Endothelial cell of umbilical vein (primary cell): ENCODE measurements around the gene KNCN. TPM values are rescaled to one million over a fixed set of nuclear protein-coding genes. Genes with fewer than 3 reads are reported as not detected.

Experiments
- BruUV-seq: library from RNA; stranded (reverse); fragments of 400-500 nt; replicated peaks from 2 replicates; lab custom pipeline; 2021; lab: Mats Ljungman, UMichigan
- CTCF ChIA-PET: fragments of 300-600, 350-600 bp; sonication (Branson Sonifier 250); formaldehyde crosslinking; loops from one replicate; lab custom pipeline; 2021; ENCODE audit warnings: antibody characterized with exemption, inconsistent platforms; lab: Charles Lee
- POLR2A ChIA-PET: fragments of 300-600, 350-600 bp; sonication (Branson Sonifier 250); formaldehyde crosslinking; loops from one replicate; lab custom pipeline; 2021; ENCODE audit warnings: antibody characterized with exemption, inconsistent platforms; lab: Charles Lee
- DNase-seq: peaks from one replicate; pipeline ENCODE4 v3.0.0-alpha.2; 2011; ENCODE audit warnings: low read depth, low spot score
- FAIRE-seq: peaks from 2 replicates; lab custom pipeline; 2011; peaks lifted over from hg19 to GRCh38; lab: Jason Lieb, UNC
- H2AFZ ChIP-seq: 2 replicates; pipeline ENCODE4 v1.6.0; 2012; ENCODE audit warnings: low read depth, low read length, control low read depth, inconsistent platforms
- H3K27ac ChIP-seq: 2 replicates; pipeline ENCODE4 v1.5.1; 2011; ENCODE audit warnings: low read depth, mild to moderate bottlenecking, control low read depth, low read length, moderate library complexity; ENCODE audit not compliant: insufficient read depth
- H3K27me3 ChIP-seq, 2 experiments: 2 replicates each; pipeline versions ENCODE4 v1.6.0 to v1.6.1; 2011; ENCODE audit warnings: low read length in 2 of 2, mixed read lengths in 1 of 2; ENCODE audit not compliant: control insufficient read depth in 2 of 2, insufficient read depth in 2 of 2
- H3K36me3 ChIP-seq, 2 experiments: 2 replicates in 1 of 2; 3 replicates in 1 of 2; pipeline ENCODE4 v1.5.1; 2011; ENCODE audit warnings: low read length in 2 of 2, mild to moderate bottlenecking in 1 of 2, moderate library complexity in 1 of 2; ENCODE audit not compliant: control insufficient read depth in 2 of 2, insufficient read depth in 2 of 2; ENCODE audit errors: extremely low read depth in 1 of 2
- H3K4me1 ChIP-seq: 3 replicates; pipeline ENCODE4 v1.5.1; 2011; ENCODE audit warnings: mild to moderate bottlenecking, low read length; ENCODE audit not compliant: control insufficient read depth, insufficient read depth; ENCODE audit errors: extremely low read depth
- H3K4me2 ChIP-seq: 2 replicates; pipeline ENCODE4 v1.6.1; 2011; ENCODE audit warnings: low read length, control low read depth, mixed read lengths; ENCODE audit not compliant: insufficient read depth
- H3K4me3 ChIP-seq, 3 experiments: fragments of 200-600 bp in 1 of 3; sonication (generic), shearing (Covaris generic) in 1 of 3; replicated peaks in 1 of 3; 2 replicates each; pipeline ENCODE4 v1.5.1; 2011 to 2016; ENCODE audit warnings: control low read depth in 3 of 3, low read length in 3 of 3, mild to moderate bottlenecking in 2 of 3, inconsistent platforms in 1 of 3, low read depth in 1 of 3, moderate library complexity in 1 of 3; ENCODE audit not compliant: insufficient read depth in 1 of 3
- H3K79me2 ChIP-seq: 2 replicates; pipeline ENCODE4 v1.6.0; 2012; ENCODE audit warnings: low read length, inconsistent platforms; ENCODE audit not compliant: control insufficient read depth, insufficient read depth
- H3K9ac ChIP-seq: replicated peaks from 2 replicates; pipeline ENCODE3; 2011; ENCODE audit warnings: low read length, control low read depth; ENCODE audit not compliant: insufficient read depth; ENCODE audit errors: extremely low read depth
- H3K9me1 ChIP-seq: replicated peaks from 3 replicates; pipeline ENCODE4 v1.6.0; 2011; ENCODE audit warnings: mild to moderate bottlenecking, low read length; ENCODE audit not compliant: control insufficient read depth, insufficient read depth; ENCODE audit errors: extremely low read depth
- H3K9me3 ChIP-seq: replicated peaks from 2 replicates; pipeline ENCODE4 v1.5.1; 2012; ENCODE audit warnings: low read length, inconsistent platforms; ENCODE audit not compliant: control insufficient read depth, insufficient read depth
- H4K20me1 ChIP-seq: replicated peaks from 2 replicates; pipeline ENCODE3; 2011; ENCODE audit warnings: mild to moderate bottlenecking, low read length; ENCODE audit not compliant: control insufficient read depth, insufficient read depth; ENCODE audit errors: extremely low read depth
- EZH2 ChIP-seq: IDR thresholded peaks from 2 replicates; pipeline ENCODE4 v1.6.1; 2012; ENCODE audit warnings: borderline replicate concordance, low read depth, mild to moderate bottlenecking, moderate library complexity, low read length, inconsistent platforms; ENCODE audit not compliant: severe bottlenecking
- FOS ChIP-seq: IDR thresholded peaks from 2 replicates; pipeline ENCODE4 v1.6.1; 2011; ENCODE audit warnings: mild to moderate bottlenecking, low read length, moderate library complexity, borderline replicate concordance; ENCODE audit not compliant: insufficient read depth
- GATA2 ChIP-seq: IDR thresholded peaks from 2 replicates; pipeline ENCODE4 v1.7.0; 2011; ENCODE audit warnings: low read depth, mild to moderate bottlenecking, moderate library complexity, mixed read lengths, low read length; ENCODE audit not compliant: insufficient read length, insufficient read depth
- JUN ChIP-seq: IDR thresholded peaks from 2 replicates; pipeline ENCODE4 v1.6.1; 2011; ENCODE audit warnings: borderline replicate concordance, low read depth; ENCODE audit not compliant: insufficient read length, insufficient read depth
- MYC ChIP-seq: IDR thresholded peaks from one replicate; pipeline ENCODE4 v1.6.1; 2011; ENCODE audit warnings: mild to moderate bottlenecking, low read depth, low read length
- POLR2A ChIP-seq: IDR thresholded peaks from 2 replicates; pipeline ENCODE4 v1.6.1; 2012; ENCODE audit warnings: low read depth, mild to moderate bottlenecking, control low read depth, low read length
- POLR2AphosphoS5 ChIP-seq: IDR thresholded peaks from 2 replicates; pipeline ENCODE4 v1.6.1; 2012; ENCODE audit warnings: low read depth, mild to moderate bottlenecking, control low read depth, low read length, moderate library complexity; ENCODE audit not compliant: insufficient read depth
- dilution Hi-C: fragments of 300-500 bp; cut with MboI; formaldehyde crosslinking; loops from one replicate; pipeline ENCODE4 v1.15.0; 2019; ENCODE audit warnings: low sequenced_read_pairs; ENCODE audit not compliant: extremely low pct_ligation_motif_present
- intact Hi-C: fragments of 100-400 bp; cut with micrococcal nuclease; formaldehyde crosslinking; loops from one replicate; pipeline ENCODE4 v1.10.0; 2022
- polyA plus RNA-seq, 4 experiments: library from polyadenylated mRNA; depleted of rRNA in 3 of 4; stranded (reverse) in 3 of 4; unstranded in 1 of 4; fragments of >200 nt; gene quantifications; 2 replicates each; pipeline versions ENCODE4 v1.2.1 to v1.2.3, GENCODE V29; 2011 to 2012; ENCODE audit warnings: missing spikeins in 1 of 4
- total RNA-seq: library from RNA; stranded (reverse); gene quantifications from 2 replicates; pipeline ENCODE4 v1.2.3, GENCODE V29; 2021
- TF ChIP-seq, protein P1 (sequence below): IDR thresholded peaks from 2 replicates; pipeline ENCODE4 v1.6.1; 2011; ENCODE audit not compliant: insufficient read depth, insufficient read length
- TF ChIP-seq, protein P2 (sequence below), 2 donors: IDR thresholded peaks; 1 replicate in 1 of 2; 2 replicates in 1 of 2; pipeline ENCODE4 v1.5.1; 2011; ENCODE audit warnings: low read length in 2 of 2, mild to moderate bottlenecking in 2 of 2, moderate library complexity in 2 of 2, control low read depth in 1 of 2, inconsistent platforms in 1 of 2, low read depth in 1 of 2; ENCODE audit not compliant: insufficient read depth in 1 of 2; ENCODE audit errors: extremely low read depth in 1 of 2

The KNCN gene
- total and polyA plus RNA-seq, 2 donors (not counting 3 experiments of a cell fraction or from before 2014, with no cell fraction given): not detected

- Histone ChIP-seq H3K4me1 (no peaks in the 10 kb centered on the region), H3K9me3 (no peaks in the 10 kb centered on the region), H3K36me3 (peaks cover 5 to 13% of the 10 kb centered on the region in 2 experiments), H3K4me3 (no peak overlapping the region), H3K9me1 (no peaks in the 10 kb centered on the region), H4K20me1 (no peaks in the 10 kb centered on the region), H3K9ac (no peak overlapping the region), H2AFZ (no peak overlapping the region), H3K27ac (no peak overlapping the region), H3K79me2 (no peaks in the 10 kb centered on the region), H3K27me3 (no peaks in the 10 kb centered on the region), H3K4me2 (no peak overlapping the region)
- no peak for DNase-seq
- ChIA-PET POLR2A (no interaction called here), CTCF (no interaction called here)
- no peak for FAIRE-seq
- dilution Hi-C loops: no loop called here
- TF ChIP-seq, protein P1, sequence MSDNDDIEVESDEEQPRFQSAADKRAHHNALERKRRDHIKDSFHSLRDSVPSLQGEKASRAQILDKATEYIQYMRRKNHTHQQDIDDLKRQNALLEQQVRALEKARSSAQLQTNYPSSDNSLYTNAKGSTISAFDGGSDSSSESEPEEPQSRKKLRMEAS: no peak
- TF ChIP-seq POLR2A: no peak
- TF ChIP-seq, protein P2, sequence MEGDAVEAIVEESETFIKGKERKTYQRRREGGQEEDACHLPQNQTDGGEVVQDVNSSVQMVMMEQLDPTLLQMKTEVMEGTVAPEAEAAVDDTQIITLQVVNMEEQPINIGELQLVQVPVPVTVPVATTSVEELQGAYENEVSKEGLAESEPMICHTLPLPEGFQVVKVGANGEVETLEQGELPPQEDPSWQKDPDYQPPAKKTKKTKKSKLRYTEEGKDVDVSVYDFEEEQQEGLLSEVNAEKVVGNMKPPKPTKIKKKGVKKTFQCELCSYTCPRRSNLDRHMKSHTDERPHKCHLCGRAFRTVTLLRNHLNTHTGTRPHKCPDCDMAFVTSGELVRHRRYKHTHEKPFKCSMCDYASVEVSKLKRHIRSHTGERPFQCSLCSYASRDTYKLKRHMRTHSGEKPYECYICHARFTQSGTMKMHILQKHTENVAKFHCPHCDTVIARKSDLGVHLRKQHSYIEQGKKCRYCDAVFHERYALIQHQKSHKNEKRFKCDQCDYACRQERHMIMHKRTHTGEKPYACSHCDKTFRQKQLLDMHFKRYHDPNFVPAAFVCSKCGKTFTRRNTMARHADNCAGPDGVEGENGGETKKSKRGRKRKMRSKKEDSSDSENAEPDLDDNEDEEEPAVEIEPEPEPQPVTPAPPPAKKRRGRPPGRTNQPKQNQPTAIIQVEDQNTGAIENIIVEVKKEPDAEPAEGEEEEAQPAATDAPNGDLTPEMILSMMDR (IDR thresholded peaks at IDR 0.05; ENCODE audit: extremely low read depth in 1 of 2, insufficient read depth in 1 of 2, low read depth in 1 of 2, low read length in 2 of 2): no peak
- TF ChIP-seq JUN: no peak
- no peak for TF ChIP-seq POLR2AphosphoS5
- no peak for TF ChIP-seq EZH2
- TF ChIP-seq FOS: no peak
- no peak for TF ChIP-seq MYC
- TF ChIP-seq GATA2: no peak
- intact Hi-C loops: no loop called here
- BruUV-seq: no TSS peak
Measured at GRCh38 chr1:46592823-46593222, 41.4 kb upstream of the KNCN start.
